NCI-H1092 treated with DMSO at 0.1 percent for 48 hours (cell line): Measurements from ENCODE around the gene NPY.

Experiments used
- DNase-seq: peaks from one replicate; lab custom pipeline; 2025; lab: John Stamatoyannopoulos, UW

NPY gene

GRCh38 chr7:24316340-24316739, 32.4 kb downstream of the NPY start:
- no peak for DNase-seq

GRCh38 chr7:24318326-24318725, 34.3 kb downstream of the NPY start:
- DNase-seq = no peak

GRCh38 chr7:24319209-24319608, 35.2 kb downstream of the NPY start:
- no peak for DNase-seq

GRCh38 chr7:24323961-24324480, 40.0 kb downstream of the NPY start:
- DNase-seq = no peak

GRCh38 chr7:24325708-24326107, 41.7 kb downstream of the NPY start:
- no peak for DNase-seq

- no peak for DNase-seq
These were observed 44.1 kb downstream of the NPY start for GRCh38 chr7:24328050-24328449.

- DNase-seq = no peak
These were observed 44.9 kb downstream of the NPY start for GRCh38 chr7:24328894-24329293.

- DNase-seq = no peak
These were observed 50.0 kb downstream of the NPY start for GRCh38 chr7:24334012-24334411.

- DNase-seq = no peak
These were observed 50.6 kb downstream of the NPY start for GRCh38 chr7:24334627-24335026.

GRCh38 chr7:24336461-24336860, 52.5 kb downstream of the NPY start:
- DNase-seq = no peak

- no peak for DNase-seq
These were observed 53.2 kb downstream of the NPY start for GRCh38 chr7:24337180-24337579.

- no peak for DNase-seq
These were observed 55.6 kb downstream of the NPY start for GRCh38 chr7:24339575-24339974.

GRCh38 chr7:24340727-24341126, 56.7 kb downstream of the NPY start:
- DNase-seq = no peak
